Kidney glomerular epithelial cell (primary cell): Measurements from ENCODE around the gene SLC5A1.
"Not testable (repeated sequence)": the region's sequence is repeated elsewhere in the genome, so short reads cannot be mapped to it uniquely, and the experiment has no call there.

Source experiments
- DNase-seq: peaks from one replicate; lab custom pipeline; 2025; lab: John Stamatoyannopoulos, UW

Gene SLC5A1

DNA sequence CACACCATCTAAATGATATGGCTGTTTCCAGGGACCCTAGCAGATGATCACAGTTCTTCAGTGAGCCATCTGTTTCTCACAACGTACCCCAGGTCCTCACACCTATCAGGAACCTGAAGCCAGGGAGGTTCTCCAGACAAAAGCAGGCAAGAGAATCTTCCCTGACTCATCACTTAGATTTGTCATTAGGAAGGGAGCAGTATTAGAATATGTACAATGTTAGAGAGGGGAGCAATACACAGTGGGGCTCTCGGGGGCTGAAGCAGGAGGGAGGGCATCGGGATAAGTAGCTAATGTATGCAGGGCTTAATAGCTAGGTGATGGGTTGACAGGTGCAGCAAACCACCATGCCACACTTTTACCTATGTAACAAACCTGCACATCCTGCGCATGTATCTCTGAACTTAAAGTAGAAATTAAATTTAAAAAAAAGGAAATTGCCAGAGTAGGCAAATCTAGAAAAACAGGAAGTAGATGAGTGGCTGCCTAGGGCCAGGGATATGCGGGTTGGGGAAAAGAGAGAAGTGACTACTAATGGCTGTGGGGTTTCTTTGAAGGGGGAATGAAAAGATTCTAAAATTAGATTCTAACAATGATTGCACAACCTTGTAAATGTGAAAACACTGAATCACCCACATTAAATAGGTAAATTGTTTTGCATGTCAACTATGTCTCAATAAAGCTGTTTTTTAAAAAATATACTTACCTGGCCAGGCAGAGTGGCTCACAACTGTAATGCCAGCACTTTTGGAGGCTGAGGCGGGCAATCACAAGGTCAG, 101.6 kb downstream of the SLC5A1 start:
- DNase-seq = no peak

GRCh38 chr22:32147128-32147527, 104.1 kb downstream of the SLC5A1 start:
- not testable (repeated sequence) for DNase-seq

DNA sequence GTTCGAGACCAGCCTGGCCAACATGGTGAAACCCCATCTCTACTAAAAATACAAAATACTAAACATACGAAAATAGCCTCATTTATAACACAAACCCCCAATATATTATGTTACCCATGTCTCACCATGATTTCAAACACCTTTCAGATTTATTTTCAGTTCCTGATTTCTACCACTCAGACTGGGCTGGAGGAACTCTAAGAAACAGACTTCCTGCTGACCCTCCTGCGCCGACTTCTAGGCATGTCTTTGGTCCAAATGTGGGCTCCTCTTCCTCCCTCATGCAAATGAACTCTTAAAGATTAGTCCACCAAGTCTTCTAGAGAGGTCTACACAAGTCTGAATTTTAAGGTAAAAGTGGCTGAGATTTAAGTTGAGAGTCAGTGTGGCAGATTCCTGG, 105.3 kb downstream of the SLC5A1 start:
- not testable (repeated sequence) for DNase-seq

- DNase-seq = not testable (repeated sequence)
Measured at GRCh38 chr22:32150647-32151046, 107.6 kb downstream of the SLC5A1 start.

- not testable (repeated sequence) for DNase-seq
Measured at GRCh38 chr22:32151641-32152040, 108.6 kb downstream of the SLC5A1 start.

- DNase-seq = not testable (repeated sequence)
Measured at GRCh38 chr22:32154727-32155126, 111.7 kb downstream of the SLC5A1 start.

DNA sequence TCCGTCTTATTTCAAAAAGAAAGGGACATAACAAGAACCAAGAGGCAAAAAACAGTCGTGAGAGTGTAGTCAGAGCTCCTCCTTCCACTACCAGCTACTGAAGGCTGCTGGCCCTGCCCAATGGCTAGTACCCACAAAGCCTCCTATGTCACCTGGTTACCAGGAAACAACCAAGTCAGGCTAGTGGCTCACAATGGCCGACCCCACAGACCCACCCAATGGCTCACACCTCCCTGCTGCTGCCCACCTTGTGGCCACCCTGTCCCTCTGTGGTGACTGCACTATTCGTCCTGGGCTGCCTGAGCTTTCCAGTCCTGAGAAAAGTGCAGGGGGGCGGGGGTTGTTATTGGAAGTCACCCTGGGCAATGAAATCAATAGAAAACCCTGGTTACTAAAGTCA, 114.6 kb downstream of the SLC5A1 start:
- DNase-seq = not testable (repeated sequence)

GRCh38 chr22:32158712-32159533, 115.9 kb downstream of the SLC5A1 start, which contains the start of gene C22orf42:
C22orf42 (minus strand) TSS chr22:32159303; CDS start chr22:32159215, 88 bp downstream.
- DNase-seq = no peak

DNA sequence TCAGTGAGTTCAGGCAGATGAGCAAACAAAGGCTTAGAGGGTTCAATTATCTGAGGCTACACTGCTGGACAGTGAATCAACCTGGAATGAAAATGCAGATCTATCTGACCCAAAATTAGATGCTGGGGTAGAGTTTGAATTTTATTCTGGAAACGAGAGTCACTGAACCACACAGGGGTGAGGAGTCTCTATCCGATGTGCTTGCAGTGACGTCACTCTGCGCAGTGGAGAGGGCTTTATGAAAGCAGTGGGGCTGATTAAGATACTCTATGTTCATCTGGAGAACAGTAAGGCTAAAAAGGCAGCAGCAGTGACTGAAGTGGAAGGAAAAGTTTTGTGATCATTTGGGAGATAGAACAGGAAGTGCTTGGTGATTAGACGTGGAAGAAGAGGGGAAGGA, 117.3 kb downstream of the SLC5A1 start:
- not testable (repeated sequence) for DNase-seq
